ENCODE measurements around the gene IL20RA. TPM values are rescaled to one million over a fixed set of nuclear protein-coding genes. Genes with fewer than 3 reads are reported as not detected.

IL20RA gene
- total and polyA plus RNA-seq, 2 experiments from 2014 or later = 2.6 to 3.5 TPM

DNA sequence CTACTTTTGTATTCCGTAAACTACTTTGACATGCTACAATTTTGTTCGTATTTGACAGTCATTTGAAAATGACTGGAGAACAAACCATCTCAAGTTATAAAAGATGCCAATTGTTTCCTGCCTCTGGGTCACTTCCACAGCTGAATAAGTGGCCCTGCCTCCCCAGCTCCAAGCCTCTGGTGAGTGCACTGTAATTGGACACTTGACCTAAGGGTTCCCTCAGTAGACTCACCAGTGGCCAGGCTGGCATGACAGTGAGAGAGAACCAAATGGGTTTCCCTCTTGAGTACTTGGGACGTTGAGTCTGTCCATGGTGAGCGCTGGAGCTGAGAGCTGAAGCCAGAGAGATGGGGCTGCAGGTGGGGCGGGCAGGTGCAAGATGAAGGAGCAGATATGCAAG lies 65.6 kb downstream of the IL20RA start (continued):
- TF ChIP-seq, protein P1, sequence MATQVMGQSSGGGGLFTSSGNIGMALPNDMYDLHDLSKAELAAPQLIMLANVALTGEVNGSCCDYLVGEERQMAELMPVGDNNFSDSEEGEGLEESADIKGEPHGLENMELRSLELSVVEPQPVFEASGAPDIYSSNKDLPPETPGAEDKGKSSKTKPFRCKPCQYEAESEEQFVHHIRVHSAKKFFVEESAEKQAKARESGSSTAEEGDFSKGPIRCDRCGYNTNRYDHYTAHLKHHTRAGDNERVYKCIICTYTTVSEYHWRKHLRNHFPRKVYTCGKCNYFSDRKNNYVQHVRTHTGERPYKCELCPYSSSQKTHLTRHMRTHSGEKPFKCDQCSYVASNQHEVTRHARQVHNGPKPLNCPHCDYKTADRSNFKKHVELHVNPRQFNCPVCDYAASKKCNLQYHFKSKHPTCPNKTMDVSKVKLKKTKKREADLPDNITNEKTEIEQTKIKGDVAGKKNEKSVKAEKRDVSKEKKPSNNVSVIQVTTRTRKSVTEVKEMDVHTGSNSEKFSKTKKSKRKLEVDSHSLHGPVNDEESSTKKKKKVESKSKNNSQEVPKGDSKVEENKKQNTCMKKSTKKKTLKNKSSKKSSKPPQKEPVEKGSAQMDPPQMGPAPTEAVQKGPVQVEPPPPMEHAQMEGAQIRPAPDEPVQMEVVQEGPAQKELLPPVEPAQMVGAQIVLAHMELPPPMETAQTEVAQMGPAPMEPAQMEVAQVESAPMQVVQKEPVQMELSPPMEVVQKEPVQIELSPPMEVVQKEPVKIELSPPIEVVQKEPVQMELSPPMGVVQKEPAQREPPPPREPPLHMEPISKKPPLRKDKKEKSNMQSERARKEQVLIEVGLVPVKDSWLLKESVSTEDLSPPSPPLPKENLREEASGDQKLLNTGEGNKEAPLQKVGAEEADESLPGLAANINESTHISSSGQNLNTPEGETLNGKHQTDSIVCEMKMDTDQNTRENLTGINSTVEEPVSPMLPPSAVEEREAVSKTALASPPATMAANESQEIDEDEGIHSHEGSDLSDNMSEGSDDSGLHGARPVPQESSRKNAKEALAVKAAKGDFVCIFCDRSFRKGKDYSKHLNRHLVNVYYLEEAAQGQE (IDR thresholded peaks at IDR 0.05; ENCODE audit: unreplicated experiment) = no peak

DNA sequence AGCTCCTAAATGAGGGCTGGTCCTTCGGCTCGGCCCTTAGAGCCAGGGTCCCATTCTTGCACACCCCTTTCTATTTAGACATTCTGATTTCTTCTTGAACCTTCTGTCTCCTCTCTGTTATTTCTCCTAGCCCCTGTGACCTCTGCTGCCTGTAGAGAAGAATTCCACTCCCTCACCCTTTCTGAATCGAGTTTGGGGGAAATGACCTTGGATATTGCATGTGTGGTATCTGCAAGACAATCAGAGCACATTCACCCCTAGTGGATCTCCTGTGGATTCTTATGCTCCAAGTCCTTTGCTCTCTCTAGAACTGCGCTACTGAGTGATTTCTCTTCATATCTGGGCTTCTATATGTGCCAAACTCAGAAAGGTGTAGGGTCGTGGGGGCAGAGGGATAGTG lies 67.7 kb downstream of the IL20RA start:
- peak overlapping the region; percentile 25 for H2AFZ ChIP-seq
- peak; percentile 30; the same call in 1 of the 3 replicates for ATAC-seq
- no peak overlapping the region for H3K4me3 Mint-ChIP-seq

DNA sequence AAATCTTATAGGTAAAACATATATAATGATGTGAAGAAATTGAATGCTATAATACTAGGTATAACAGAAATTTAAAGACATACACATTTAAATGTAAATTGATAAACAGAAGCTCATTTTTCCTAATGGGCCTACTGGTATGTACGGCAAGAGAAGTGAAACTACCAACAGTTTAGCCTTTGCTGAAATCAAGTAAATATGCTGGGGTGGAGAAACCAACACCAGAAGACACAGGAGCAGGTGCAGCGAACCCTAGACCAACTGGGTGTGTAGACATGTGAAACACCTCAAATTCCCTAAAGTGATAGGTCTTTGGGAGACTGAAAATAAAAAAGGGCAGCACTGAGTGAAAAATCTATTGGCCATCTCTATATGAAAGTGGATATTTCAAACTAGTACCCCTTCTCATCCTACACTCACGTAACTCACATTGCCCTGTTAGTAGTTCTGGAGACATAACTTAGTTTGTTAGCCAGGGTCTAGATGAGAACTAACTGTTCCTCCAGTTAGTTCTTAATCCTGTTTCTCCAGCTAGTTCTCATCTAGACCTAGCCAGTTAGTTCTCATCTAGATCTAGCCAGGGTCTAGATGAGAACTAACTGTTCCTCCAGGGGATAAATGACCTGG lies 69.6 kb downstream of the IL20RA start:
- no peak overlapping the region for H3K4me3 ChIP-seq
- no peaks in the 10 kb centered on the region for H3K27me3 Mint-ChIP-seq (ENCODE audit: insufficient read depth, low read depth, poor library complexity)
- H3K27ac Mint-ChIP-seq = no peak overlapping the region
- no peak overlapping the region for H3K27ac ChIP-seq (ENCODE audit: low read depth)
- peaks cover 13% of the 10 kb centered on the region for H3K4me1 ChIP-seq (ENCODE audit: insufficient read depth)
- peaks cover 16% of the 10 kb centered on the region for H3K4me1 Mint-ChIP-seq
- no peaks in the 10 kb centered on the region for H4K20me1 ChIP-seq (replicated peaks; ENCODE audit: insufficient read depth)
- DNase-seq (ENCODE audit: low spot score) (no peak), ATAC-seq (no peak)
- no peaks in the 10 kb centered on the region for H3K79me2 ChIP-seq (replicated peaks; ENCODE audit: insufficient read depth)
- no peak overlapping the region for H3K4me3 Mint-ChIP-seq
- H3F3A ChIP-seq (replicated peaks; ENCODE audit: low read depth) = no peaks in the 10 kb centered on the region
- H3K27me3 ChIP-seq (ENCODE audit: insufficient read depth) = no peaks in the 10 kb centered on the region
- H3K4me2 ChIP-seq = no peak overlapping the region
- H3K36me3 Mint-ChIP-seq (ENCODE audit: low read depth) = no peaks in the 10 kb centered on the region
- no peaks in the 10 kb centered on the region for H3K9me3 Mint-ChIP-seq
- H2AFZ ChIP-seq = no peak overlapping the region
- no peaks in the 10 kb centered on the region for H3K36me3 ChIP-seq (ENCODE audit: insufficient read depth)
- no peaks in the 10 kb centered on the region for H3K9me2 ChIP-seq (ENCODE audit: insufficient read depth)
- TF ChIP-seq, protein P2, sequence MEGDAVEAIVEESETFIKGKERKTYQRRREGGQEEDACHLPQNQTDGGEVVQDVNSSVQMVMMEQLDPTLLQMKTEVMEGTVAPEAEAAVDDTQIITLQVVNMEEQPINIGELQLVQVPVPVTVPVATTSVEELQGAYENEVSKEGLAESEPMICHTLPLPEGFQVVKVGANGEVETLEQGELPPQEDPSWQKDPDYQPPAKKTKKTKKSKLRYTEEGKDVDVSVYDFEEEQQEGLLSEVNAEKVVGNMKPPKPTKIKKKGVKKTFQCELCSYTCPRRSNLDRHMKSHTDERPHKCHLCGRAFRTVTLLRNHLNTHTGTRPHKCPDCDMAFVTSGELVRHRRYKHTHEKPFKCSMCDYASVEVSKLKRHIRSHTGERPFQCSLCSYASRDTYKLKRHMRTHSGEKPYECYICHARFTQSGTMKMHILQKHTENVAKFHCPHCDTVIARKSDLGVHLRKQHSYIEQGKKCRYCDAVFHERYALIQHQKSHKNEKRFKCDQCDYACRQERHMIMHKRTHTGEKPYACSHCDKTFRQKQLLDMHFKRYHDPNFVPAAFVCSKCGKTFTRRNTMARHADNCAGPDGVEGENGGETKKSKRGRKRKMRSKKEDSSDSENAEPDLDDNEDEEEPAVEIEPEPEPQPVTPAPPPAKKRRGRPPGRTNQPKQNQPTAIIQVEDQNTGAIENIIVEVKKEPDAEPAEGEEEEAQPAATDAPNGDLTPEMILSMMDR (conservative IDR thresholded peaks at IDR 0.05; ENCODE audit: low read depth in 2 of 2) = no peak
- TF ChIP-seq, protein P3, sequence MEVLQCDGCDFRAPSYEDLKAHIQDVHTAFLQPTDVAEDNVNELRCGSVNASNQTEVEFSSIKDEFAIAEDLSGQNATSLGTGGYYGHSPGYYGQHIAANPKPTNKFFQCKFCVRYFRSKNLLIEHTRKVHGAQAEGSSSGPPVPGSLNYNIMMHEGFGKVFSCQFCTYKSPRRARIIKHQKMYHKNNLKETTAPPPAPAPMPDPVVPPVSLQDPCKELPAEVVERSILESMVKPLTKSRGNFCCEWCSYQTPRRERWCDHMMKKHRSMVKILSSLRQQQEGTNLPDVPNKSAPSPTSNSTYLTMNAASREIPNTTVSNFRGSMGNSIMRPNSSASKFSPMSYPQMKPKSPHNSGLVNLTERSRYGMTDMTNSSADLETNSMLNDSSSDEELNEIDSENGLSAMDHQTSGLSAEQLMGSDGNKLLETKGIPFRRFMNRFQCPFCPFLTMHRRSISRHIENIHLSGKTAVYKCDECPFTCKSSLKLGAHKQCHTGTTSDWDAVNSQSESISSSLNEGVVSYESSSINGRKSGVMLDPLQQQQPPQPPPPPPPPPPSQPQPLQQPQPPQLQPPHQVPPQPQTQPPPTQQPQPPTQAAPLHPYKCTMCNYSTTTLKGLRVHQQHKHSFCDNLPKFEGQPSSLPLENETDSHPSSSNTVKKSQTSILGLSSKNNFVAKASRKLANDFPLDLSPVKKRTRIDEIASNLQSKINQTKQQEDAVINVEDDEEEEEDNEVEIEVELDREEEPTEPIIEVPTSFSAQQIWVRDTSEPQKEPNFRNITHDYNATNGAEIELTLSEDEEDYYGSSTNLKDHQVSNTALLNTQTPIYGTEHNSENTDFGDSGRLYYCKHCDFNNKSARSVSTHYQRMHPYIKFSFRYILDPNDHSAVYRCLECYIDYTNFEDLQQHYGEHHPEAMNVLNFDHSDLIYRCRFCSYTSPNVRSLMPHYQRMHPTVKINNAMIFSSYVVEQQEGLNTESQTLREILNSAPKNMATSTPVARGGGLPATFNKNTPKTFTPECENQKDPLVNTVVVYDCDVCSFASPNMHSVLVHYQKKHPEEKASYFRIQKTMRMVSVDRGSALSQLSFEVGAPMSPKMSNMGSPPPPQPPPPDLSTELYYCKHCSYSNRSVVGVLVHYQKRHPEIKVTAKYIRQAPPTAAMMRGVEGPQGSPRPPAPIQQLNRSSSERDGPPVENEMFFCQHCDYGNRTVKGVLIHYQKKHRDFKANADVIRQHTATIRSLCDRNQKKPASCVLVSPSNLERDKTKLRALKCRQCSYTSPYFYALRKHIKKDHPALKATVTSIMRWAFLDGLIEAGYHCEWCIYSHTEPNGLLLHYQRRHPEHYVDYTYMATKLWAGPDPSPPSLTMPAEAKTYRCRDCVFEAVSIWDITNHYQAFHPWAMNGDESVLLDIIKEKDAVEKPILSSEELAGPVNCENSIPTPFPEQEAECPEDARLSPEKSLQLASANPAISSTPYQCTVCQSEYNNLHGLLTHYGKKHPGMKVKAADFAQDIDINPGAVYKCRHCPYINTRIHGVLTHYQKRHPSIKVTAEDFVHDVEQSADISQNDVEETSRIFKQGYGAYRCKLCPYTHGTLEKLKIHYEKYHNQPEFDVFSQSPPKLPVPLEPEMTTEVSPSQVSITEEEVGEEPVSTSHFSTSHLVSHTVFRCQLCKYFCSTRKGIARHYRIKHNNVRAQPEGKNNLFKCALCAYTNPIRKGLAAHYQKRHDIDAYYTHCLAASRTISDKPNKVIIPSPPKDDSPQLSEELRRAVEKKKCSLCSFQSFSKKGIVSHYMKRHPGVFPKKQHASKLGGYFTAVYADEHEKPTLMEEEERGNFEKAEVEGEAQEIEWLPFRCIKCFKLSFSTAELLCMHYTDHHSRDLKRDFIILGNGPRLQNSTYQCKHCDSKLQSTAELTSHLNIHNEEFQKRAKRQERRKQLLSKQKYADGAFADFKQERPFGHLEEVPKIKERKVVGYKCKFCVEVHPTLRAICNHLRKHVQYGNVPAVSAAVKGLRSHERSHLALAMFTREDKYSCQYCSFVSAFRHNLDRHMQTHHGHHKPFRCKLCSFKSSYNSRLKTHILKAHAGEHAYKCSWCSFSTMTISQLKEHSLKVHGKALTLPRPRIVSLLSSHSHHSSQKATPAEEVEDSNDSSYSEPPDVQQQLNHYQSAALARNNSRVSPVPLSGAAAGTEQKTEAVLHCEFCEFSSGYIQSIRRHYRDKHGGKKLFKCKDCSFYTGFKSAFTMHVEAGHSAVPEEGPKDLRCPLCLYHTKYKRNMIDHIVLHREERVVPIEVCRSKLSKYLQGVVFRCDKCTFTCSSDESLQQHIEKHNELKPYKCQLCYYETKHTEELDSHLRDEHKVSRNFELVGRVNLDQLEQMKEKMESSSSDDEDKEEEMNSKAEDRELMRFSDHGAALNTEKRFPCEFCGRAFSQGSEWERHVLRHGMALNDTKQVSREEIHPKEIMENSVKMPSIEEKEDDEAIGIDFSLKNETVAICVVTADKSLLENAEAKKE (CRISPR knock-in tag; IDR thresholded peaks at IDR 0.05) = no peak
- TF ChIP-seq NANOG (IDR thresholded peaks at IDR 0.05; ENCODE audit: borderline replicate concordance) (no peak), EZH2phosphoT487 (IDR thresholded peaks at IDR 0.05; ENCODE audit: unreplicated experiment) (no peak), ZNF331 (CRISPR knock-in tag; IDR thresholded peaks at IDR 0.05; ENCODE audit: low read depth) (no peak), JUNB (IDR thresholded peaks at IDR 0.05; ENCODE audit: unreplicated experiment) (no peak)

More for the DNA sequence above, 67.7 kb downstream of the IL20RA start:
- Mint-ChIP-seq H3K9me3 (no peaks in the 10 kb centered on the region), H3K27ac (no peak overlapping the region; the same call in 1 of the 2 replicates), H3K36me3 (ENCODE audit: low read depth) (no peaks in the 10 kb centered on the region), H3K4me1 (peaks cover 16% of the 10 kb centered on the region), H3K27me3 (ENCODE audit: insufficient read depth, low read depth, poor library complexity) (no peaks in the 10 kb centered on the region)
- no peaks in the 10 kb centered on the region for H3K79me2 ChIP-seq (replicated peaks; ENCODE audit: insufficient read depth)
- no peaks in the 10 kb centered on the region for H3K27me3 ChIP-seq (ENCODE audit: insufficient read depth)
- no peak for DNase-seq (ENCODE audit: low spot score)
- peak overlapping the region; percentile 31 for H3K4me2 ChIP-seq
- no peaks in the 10 kb centered on the region for H4K20me1 ChIP-seq (replicated peaks; ENCODE audit: insufficient read depth)
- H3K27ac ChIP-seq (ENCODE audit: low read depth) = no peak overlapping the region
- no peak for TF ChIP-seq EZH2 (IDR thresholded peaks at IDR 0.05; ENCODE audit: low read depth, unreplicated experiment)
- TF ChIP-seq POLR2AphosphoS5 (IDR thresholded peaks at IDR 0.05; ENCODE audit: low read depth) = no peak
- TF ChIP-seq STAT1 (IDR thresholded peaks at IDR 0.05; ENCODE audit: unreplicated experiment) = no peak
- H3F3A ChIP-seq (replicated peaks; ENCODE audit: low read depth) = no peaks in the 10 kb centered on the region
- H3K4me3 ChIP-seq = no peak overlapping the region
- peaks cover 13% of the 10 kb centered on the region for H3K4me1 ChIP-seq (ENCODE audit: insufficient read depth)
- no peaks in the 10 kb centered on the region for H3K9me2 ChIP-seq (ENCODE audit: insufficient read depth)
- no peaks in the 10 kb centered on the region for H3K36me3 ChIP-seq (ENCODE audit: insufficient read depth)
